C4-2B (cell line): ENCODE measurements around the gene SMARCD2.

ENCODE experiments used
- H3K27ac ChIP-seq: fragments of 450-650 bp; 2 replicates; pipeline ENCODE4 v1.5.1; 2017
- ZFX ChIP-seq: fragments of 450-650 bp; IDR thresholded peaks from 2 replicates; pipeline ENCODE4 v1.6.1; 2017
- TF ChIP-seq, protein P1 (sequence below): fragments of 450-650 bp; conservative IDR thresholded peaks from 2 replicates; pipeline ENCODE4 v1.5.1; 2017; ENCODE audit warnings: mild to moderate bottlenecking

Gene SMARCD2

DNA sequence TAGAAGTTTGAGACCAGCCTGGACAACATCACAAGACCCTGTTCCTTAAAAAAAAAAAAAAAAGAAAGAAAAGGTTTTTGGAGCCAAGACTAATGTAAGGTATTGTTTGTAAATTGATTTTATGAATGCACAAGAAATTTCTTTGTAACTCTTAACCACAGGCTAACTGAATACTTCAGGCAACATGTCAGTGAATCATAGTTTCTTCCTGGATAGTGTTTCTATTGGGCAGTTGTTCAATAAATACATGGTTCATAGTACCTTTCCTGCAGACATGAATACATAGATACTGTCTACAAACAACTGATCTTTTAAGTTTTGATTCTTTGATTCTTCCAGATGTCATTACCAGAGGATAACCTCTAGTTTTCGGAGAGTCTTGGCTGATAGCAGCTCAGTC, 56.9 kb downstream of the SMARCD2 start:
- no peak overlapping the region for H3K27ac ChIP-seq
- TF ChIP-seq, protein P1, sequence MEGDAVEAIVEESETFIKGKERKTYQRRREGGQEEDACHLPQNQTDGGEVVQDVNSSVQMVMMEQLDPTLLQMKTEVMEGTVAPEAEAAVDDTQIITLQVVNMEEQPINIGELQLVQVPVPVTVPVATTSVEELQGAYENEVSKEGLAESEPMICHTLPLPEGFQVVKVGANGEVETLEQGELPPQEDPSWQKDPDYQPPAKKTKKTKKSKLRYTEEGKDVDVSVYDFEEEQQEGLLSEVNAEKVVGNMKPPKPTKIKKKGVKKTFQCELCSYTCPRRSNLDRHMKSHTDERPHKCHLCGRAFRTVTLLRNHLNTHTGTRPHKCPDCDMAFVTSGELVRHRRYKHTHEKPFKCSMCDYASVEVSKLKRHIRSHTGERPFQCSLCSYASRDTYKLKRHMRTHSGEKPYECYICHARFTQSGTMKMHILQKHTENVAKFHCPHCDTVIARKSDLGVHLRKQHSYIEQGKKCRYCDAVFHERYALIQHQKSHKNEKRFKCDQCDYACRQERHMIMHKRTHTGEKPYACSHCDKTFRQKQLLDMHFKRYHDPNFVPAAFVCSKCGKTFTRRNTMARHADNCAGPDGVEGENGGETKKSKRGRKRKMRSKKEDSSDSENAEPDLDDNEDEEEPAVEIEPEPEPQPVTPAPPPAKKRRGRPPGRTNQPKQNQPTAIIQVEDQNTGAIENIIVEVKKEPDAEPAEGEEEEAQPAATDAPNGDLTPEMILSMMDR, result no peak
- no peak for TF ChIP-seq ZFX

DNA sequence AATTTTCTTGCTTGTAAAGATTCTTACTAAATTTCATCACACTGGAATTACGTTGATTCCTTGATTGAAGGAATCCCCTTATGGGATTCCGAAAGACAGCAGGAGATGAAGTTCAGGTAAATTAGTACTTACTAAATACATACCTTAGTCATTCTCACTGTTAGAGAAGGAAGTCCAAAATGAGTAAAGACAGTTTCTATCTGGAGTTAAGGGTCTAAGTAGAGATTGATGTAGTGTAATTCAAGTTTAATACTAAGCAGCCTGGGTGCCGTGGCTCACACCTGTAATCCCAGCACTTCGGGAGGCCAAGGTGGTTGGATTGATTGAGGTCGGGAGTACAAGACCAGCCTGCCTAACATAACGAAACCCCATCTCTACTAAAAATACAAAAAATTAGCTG, 59.0 kb downstream of the SMARCD2 start:
- no peak for TF ChIP-seq ZFX
- TF ChIP-seq, protein P1, result no peak
- 0 out of 2 replicates have a peak overlapping the region, but pooled peaks have one; percentile 32 for H3K27ac ChIP-seq
